NOMO-1 treated with DMSO at 0.1 percent for 48 hours (cell line): ENCODE measurements around the gene CCSER1.
"Not testable (repeated sequence)": the region's sequence is repeated elsewhere in the genome, so short reads cannot be mapped to it uniquely, and the experiment has no call there.

Source experiments
- DNase-seq: peaks from one replicate; lab custom pipeline; 2025; ENCODE audit not compliant: unreplicated experiment; lab: John Stamatoyannopoulos, UW

The CCSER1 gene

DNA sequence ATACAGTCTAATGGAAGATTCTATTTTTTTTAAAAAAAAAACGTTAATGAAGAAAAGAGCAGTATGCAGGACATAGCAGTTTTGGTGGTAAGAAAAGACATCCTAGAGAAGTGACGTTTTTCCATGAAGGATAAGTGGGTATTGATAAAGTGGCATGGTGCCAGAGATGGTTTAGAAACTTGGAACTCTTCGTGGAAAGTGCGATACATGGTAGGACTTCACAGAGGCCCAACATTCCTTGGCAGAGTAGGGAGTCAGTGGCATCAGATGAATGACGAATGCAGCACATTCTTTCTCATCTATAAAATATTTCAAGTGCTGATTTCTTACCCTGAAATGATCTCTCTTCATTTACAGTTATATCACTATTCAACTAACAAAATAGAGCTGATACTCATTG is 298.7 kb downstream of the CCSER1 start:
- no peak for DNase-seq

DNA sequence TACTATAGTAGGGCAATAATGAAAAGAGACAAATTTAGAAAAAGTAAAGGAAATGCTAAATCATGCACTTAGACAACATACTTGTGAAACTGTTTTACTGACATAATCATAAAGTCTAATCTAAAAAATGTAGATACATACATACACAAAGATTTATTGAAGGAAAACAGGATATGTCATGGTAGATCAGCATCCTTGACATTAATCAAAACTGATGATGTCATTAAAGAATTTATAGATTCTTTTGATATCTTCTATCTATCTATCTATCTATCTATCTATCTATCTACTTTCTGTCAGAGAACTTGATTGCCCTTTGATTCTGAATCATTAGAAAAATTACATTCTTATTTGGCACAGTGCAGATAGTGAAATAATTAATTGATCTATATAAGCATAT is 311.3 kb downstream of the CCSER1 start:
- DNase-seq: no peak

DNA sequence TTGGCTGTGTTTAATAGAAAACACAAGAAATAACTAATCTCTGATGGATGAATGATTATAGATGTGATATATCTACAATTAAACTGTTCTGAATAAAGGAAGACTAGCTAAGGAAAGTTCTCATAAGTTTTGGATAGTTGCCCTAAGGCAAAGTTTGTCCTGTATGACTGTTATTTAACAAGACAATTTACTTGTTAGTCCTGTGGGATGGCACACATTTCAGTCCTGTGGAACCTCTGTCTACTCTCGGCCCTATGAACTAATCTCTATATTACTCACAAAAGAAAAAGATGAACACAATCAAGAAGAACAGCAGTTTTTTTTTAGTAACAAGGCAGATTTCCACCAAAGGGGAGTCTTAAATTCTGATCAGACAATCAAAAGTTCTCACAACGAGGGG is 314.6 kb downstream of the CCSER1 start:
- DNase-seq: no peak

DNA sequence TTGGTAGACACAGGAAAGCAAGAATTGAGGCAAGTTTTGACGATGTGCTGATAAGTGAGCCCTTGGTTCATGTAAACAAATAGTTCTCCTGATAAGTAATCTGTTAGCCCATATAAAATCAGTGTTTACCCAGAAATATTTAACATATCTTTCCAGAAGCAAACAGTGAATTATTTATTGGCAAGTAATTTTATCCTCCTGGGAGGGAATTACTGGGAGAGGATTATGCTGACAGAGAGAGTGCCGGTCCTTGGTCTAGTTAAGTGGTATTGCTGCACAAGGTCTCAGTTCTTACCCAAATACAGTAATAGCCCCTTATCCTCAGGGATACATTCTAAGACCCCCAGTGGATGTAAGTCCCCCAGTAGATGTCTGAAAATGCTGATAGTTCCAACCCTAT is 315.4 kb downstream of the CCSER1 start:
- no peak for DNase-seq

DNA sequence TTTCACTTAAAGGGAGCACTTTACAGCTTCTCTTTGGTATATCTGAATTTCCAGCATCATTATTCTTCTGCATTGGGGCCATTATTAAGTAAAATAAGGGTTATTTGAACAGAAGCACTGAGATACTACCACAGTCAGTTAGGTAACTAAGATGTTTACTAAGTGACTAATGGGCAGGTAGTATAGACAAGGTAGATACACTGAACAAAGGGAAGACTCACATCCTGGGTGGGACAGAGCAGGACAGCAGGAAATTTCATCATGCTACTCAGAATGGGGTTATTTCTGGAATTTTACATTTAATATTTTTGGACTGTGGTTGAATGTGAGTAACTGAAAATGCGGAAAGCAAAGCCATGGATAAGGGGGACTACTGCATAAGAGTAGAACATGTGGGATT is 316.0 kb downstream of the CCSER1 start:
- DNase-seq: no peak

DNA sequence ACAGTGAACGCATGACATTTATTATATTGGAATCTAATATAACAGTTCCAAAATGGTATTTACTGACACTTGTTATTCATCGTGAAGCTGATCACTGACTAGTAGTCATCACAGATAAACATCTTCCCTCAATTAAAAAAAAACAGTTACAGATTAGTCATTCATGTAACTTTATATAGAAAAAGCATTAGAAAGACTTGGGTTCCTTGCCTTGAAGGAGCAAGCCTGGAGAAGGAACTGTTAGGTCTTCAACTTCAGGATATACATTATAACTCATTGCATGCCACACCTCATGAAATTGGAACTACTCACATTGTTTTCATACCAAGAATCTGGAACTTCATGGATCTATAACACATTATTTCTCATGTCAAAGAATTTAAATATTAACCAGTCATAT is 317.7 kb downstream of the CCSER1 start:
- DNase-seq: no peak

DNA sequence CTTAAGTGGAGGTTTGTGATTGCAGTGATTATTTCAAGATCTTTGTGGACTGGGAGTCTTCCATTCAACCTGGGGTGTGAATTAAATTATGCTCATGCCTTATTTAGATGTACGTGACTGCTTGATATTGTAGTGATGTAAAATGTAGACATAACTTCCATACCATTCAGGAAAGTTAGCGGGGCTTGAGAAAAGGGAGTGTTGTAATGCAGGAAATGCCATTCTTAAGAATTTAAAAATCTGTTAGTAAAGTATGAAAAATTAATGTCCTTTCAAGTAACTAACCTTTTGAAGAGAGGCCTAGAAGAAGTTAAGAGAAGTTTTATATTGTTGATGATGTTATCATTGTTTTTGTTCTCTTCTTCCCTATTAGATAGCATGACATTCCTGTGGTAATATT is 318.2 kb downstream of the CCSER1 start:
- DNase-seq: no peak

DNA sequence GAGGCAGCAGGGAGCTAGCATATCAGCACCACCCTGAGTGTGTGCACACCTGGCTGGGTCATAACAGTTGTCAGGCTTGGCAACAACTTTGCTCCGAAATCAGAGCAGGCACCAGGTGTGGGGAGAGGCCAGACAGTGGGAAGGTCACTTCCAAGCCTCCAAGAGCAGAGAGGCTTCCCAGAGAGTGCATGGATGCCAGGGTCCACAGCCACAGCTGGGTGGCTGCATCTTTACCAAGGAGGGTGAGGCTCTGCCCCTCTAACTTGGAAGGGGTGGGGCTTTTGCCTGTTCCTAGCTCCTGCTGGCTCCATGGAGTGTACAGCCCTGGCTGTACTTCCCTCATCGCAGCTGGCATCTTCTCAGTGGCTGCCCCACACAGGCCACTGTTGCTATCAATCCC is 322.4 kb downstream of the CCSER1 start:
- no peak for DNase-seq

DNA sequence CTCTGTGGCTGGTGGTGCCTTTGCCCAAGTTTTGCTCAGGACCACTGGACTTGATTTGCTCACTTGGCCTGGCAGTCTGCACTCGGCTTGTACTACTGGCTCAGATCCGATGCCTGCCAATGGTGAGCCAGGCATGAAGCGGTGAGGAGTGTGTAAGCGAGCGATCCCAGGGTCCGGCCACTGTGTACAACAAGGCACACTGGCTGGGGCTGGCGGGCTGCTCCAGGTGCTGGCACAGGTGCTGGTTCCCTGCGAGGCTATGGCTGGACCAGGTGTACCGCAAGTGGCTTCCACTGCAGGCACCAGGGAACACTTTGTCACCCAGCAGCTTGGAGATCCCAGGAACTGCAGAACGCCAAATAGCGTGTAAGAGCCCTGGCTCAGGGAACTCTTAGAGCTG is 329.7 kb downstream of the CCSER1 start:
- DNase-seq: no peak

DNA sequence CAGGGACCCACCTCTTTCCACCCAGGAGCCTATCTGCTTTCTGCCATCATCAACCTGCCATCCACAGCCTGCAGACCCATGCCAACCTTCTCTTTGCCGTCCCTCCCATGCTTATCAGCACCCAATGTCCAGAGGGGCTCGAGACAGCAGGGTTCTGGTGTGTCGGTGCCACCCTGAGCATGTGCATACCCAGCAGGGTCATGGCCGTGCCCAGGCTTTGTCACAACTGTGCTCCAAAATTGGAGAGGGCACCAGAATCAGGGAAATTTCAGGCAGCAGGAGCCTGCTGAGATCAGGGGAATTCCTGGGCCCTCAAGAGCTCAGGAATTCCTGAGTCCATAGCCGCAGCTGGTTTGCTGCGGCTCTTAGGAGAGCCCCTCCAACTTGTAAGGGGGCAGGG is 330.6 kb downstream of the CCSER1 start:
- no peak for DNase-seq

DNA sequence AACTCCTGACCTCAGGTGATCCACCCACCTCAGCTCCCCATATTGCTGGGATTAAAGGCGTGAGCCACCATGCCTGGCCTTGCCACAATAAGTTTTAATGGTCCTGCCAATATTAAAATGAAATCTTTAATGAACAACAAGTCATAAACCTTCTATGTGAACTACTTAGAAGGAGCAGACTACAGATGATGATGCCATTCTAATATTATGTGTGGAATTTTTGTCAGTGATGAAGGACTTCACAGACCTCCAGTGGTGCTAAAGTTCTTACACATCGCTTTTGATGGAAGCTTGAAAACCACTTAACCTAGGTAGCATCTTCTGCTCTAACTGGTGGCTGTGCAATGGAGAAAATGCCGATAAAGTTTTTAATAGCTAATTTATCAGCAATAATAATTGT is 331.4 kb downstream of the CCSER1 start:
- DNase-seq: no peak

DNA sequence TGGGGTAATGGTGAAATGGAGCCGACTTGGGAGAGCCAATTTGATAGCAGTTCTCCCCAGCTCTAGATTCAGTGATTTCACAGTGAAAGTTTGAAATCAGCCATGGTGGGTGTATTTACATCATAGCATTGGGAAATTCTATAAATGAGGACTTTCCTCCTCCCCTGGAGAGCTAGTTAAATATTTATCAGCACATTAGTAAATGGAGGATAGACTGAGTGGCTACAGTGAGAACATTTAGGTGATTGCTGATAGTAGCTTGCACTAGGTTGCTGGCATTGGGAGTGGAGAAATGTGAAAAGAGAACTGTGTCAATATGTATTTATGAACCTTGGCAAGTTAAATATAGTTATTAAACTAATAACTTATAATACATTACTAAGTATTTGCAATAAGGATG is 347.3 kb downstream of the CCSER1 start:
- DNase-seq: no peak

DNA sequence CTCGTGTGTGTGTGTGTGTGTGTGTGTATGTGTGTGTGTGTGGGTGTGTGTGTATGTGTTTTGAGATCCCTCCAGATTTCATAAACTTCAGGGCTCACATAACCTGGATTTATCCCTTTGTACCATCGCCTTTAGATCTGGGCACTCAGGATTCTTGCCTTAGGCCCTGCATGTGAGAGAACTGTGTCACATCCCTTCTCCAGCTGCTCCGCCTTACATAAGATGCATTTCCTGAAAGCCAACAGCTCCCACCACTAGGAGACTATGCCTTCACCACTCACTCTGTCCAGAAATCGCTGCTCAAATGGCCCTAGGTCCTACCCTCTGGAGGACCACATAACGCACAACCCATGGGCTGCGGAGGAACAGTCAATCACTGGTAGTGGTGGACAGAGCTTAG is 348.8 kb downstream of the CCSER1 start:
- no peak for DNase-seq

DNA sequence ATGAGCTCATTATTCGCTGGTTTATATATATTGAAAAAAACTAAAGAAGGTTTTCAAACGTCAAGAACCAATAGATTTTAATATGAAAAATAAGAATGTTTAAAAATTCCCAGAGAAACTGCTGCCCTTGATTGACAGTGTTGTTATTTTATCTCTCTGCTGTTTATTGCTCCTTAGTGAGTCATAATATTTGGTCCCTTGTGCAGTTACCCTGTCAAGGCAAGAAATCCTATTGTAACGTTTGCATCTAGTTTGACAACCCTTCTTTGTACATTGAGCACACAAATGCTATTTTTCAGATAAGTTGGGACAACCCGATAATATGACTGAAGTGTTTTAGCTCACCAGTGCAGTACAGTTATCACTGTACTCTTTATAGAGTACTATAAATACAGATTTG is 349.4 kb downstream of the CCSER1 start:
- DNase-seq: no peak

DNA sequence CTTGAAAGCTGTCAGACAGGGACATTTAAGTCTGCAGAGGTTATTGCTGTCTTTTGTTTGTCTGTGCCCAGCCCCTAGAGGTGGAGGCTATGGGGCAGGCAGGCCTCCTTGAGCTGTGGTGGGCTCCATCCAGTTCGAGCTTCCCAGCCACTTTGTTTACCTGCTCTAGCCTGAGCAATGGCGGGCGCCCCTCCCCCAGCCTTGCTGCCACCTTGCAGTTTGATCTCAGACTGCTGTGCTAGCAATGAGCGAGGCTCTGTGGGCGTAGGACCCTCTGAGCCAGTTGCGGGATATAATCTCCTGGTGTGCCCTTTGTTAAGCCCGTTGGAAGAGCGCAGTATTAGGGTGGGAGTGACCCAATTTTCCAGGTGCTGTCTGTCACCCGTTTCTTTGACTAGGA is 357.7 kb downstream of the CCSER1 start:
- not testable (repeated sequence) for DNase-seq

DNA sequence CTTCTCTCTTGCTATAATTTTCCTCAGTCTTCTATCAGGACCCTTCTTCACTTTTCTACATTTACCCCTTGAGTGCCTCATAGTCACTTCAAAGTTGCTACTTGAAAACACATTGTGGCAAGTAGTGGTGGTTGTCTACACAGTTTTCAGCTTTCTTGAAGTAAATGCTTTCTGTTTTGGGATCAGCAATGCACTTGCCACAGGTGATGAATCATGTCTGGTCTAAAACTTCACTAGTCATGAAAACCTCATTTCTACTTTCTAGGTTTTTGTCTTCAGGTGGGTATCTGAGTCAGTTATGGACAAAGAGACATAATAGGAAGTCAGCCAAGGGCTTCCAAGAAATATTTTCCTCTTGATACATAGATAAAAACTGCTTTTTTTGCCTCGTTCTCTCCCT is 359.2 kb downstream of the CCSER1 start:
- DNase-seq: no peak

DNA sequence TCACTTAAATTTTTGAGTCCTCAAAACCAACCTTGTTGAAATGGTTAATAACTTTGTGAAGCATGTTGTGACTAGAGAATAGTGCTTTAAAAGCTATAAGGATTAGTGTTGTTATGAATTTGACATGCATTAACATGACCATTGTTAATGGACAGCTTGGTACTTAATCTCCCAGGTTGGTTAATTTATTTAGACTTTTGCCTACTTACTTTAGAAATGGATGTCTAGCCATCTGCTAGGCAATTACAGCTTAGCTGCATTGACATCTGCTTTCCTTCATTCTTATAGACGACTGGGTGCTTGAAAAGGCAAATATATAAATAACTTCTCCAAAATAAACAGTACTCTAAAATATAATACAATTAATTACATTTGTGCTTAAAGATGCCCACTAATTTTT is 368.0 kb downstream of the CCSER1 start:
- no peak for DNase-seq

DNA sequence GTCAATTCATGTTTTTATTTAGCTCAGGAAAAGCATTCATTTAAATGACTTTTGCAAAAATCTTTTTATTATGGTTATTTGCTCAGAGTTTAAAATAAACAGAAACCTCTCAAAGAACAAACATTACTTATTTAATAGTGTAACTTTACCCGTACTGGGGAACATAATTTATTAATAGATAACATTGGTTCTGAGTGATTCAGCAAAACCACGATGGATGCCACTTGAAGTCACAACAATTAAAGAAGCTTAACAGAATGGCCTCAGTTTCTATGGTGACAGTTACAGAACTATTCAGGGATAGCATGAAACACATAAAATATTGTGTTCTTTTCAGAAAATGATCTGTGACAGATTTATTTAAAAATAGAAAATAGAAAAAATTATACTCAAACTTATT is 368.7 kb downstream of the CCSER1 start:
- no peak for DNase-seq

DNA sequence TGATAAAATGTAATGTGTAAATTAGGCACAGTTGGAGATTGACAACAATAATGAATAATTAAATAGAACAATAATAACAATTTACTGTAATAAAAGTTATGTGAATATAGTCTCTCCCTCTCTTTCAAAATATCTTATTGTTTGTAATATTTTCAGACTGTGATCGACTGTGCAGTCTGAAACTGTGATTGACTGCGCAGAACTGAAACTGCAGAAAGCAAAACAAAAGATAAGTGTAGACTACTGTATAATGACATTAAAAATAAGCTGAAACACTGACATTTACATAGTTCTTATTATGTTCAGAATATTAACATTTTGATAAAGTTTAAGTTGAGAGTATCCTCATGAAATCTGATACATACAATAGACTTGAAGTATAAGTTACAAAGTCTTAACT is 371.0 kb downstream of the CCSER1 start:
- DNase-seq: no peak

DNA sequence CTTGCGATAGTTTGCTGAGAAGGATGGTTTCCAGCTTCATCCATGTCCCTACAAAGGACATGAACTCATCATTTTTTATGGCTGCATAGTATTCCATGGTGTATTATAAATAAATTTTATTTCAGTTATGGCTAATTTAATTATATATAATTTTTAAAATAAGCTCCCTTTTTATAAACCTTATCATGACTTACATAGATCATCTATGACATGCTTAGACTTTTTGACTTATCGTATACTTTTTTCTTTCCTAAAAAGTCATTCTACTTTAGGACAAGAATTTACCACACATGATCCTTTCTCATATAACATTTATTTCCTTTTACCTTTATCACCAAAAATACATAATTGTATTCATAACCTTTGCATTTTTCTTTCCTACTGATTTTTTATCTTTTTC is 376.5 kb downstream of the CCSER1 start:
- no peak for DNase-seq

DNA sequence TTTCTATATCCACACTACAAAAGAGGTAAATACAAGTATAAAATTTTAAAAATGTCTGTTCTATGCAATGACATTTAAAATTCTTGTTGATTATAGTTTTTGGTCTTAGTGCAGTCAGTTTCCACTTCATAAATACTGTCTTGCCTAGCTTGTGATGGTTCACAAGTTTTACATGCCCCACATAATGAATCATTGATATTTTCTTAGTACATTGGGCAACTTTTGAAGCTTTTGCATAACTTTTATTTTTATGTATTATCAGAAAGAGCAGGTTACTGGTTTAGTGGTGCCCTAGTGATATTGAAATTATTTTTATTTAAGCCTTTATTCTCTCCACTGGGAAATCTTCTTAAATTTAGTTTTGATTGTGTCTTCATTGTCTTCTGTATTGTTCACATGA is 388.0 kb downstream of the CCSER1 start:
- DNase-seq: no peak

DNA sequence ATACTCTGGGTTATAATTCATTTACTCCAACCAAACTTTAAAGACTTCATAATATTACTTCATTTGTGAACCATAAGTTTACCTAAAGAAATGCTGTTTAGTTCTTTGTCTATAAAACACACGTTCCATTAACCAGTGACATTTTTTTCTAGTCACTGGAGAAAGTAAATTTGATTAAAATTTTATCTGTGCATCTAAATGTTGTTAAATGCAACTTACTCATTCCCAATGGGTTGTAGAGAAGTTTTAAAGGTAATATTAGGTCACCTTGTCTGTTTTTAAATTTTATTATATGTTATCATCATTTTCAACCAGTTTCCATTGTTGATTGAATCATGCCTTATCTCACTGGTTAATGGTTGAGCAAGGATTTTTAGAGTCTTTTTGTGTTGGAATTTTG is 401.4 kb downstream of the CCSER1 start:
- DNase-seq: no peak

DNA sequence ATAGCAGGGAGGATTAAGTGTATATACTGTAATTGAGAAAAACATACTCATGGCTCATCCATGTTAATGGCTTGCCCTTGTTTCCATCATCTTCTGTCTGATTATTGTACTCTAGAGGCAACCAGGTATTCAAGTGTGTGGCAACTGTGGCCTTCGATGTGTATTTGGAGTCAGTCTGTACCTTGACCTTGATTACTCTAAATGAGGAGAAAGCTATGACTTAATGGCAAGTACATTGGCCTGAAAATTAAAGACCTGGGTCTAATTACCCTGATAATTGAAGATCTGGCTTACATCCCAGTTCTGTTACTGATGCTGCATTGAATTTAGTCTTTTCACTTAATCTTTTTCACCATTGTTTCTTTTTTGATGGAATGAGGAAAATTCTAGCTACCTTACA is 409.2 kb downstream of the CCSER1 start:
- DNase-seq: no peak

DNA sequence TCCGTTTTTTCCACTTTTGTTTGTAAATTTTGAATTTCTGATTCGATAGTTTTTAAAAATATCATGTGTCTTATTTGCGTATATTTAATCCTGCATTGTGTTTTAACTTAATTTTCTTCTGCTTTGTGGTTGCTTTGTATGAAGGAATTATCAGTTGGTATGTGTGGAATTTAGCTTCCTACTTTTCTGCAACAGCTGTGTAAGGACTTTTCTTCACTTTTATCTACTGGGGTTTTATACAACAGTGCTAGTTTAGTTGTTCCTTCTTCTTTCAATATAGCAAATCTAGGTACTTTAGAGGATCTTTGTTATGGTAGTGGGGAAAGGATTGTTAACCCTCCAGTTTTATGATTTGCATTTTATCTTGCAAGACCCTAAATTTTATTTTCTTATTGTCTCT is 410.3 kb downstream of the CCSER1 start:
- DNase-seq: no peak
